Naive thymus-derived CD4-positive, alpha-beta T cell (primary cell): ENCODE results near the gene FLRT2. TPM values are rescaled to one million over a fixed set of nuclear protein-coding genes. Genes with fewer than 3 reads are reported as not detected.

ENCODE experiments used
- ATAC-seq: fragments of 150-1000 bp; cut with Tn5 transposase; 2 replicates; pipeline ENCODE4 v1.10.0; 2021; ENCODE audit warnings: mild to moderate bottlenecking, moderate library complexity
- CTCF ChIA-PET: fragments of 350-600 bp; sonication (Branson Sonifier 250); formaldehyde crosslinking; loops from one replicate; lab custom pipeline; 2021; ENCODE audit warnings: antibody characterized with exemption; lab: Charles Lee
- POLR2A ChIA-PET: fragments of 350-600 bp; sonication (Branson Sonifier 250); formaldehyde crosslinking; loops from one replicate; lab custom pipeline; 2021; ENCODE audit warnings: antibody characterized with exemption, inconsistent platforms; lab: Charles Lee
- DNase-seq, 9 donors: peaks; one replicate each; pipeline versions ENCODE4 v3.0.0 to v3.0.0-alpha.2; 2020 to 2022; ENCODE audit warnings: mixed read lengths in 1 of 9
- H3K27ac ChIP-seq: one replicate; pipeline ENCODE4 v1.7.0; 2013; ENCODE audit warnings: mild to moderate bottlenecking, low read depth, low read length, moderate library complexity
- H3K27me3 ChIP-seq, 2 donors: one replicate each; pipeline ENCODE4 v1.7.0; 2013; ENCODE audit warnings: low read length in 2 of 2, mild to moderate bottlenecking in 2 of 2, moderate library complexity in 2 of 2; ENCODE audit not compliant: control insufficient read depth in 2 of 2, insufficient read depth in 2 of 2
- H3K36me3 ChIP-seq, 3 experiments: 1 replicate in 2 of 3; 2 replicates in 1 of 3; pipeline ENCODE4 v1.7.0; 2013; ENCODE audit warnings: low read length in 3 of 3, mild to moderate bottlenecking in 3 of 3, moderate library complexity in 1 of 3; ENCODE audit not compliant: insufficient read depth in 3 of 3, control insufficient read depth in 2 of 3
- H3K4me1 ChIP-seq, 2 donors: one replicate each; pipeline ENCODE4 v1.7.0; 2013; ENCODE audit warnings: low read length in 2 of 2, mild to moderate bottlenecking in 2 of 2, moderate library complexity in 1 of 2; ENCODE audit not compliant: control insufficient read depth in 2 of 2, insufficient read depth in 2 of 2
- H3K4me3 ChIP-seq: 2 replicates; pipeline ENCODE4 v1.7.0; 2013; ENCODE audit warnings: mild to moderate bottlenecking, low read length
- H3K9me3 ChIP-seq, 3 experiments: 1 replicate in 2 of 3; 2 replicates in 1 of 3; pipeline ENCODE4 v1.7.0; 2013; ENCODE audit warnings: low read length in 3 of 3; ENCODE audit not compliant: control insufficient read depth in 2 of 3
- H3K27ac Mint-ChIP-seq, 9 donors: one replicate each; pipeline ENCODE4 v1.8.0; 2020 to 2022; ENCODE audit warnings: mixed read lengths in 9 of 9, mild to moderate bottlenecking in 8 of 9, moderate library complexity in 5 of 9, inconsistent platforms in 2 of 9
- H3K27me3 Mint-ChIP-seq, 5 donors: one replicate each; pipeline ENCODE4 v1.8.0; 2021 to 2022; ENCODE audit warnings: mixed read lengths in 5 of 5, mild to moderate bottlenecking in 1 of 5
- H3K36me3 Mint-ChIP-seq, 5 donors: one replicate each; pipeline ENCODE4 v1.8.0; 2020 to 2022; ENCODE audit warnings: mixed read lengths in 5 of 5, mild to moderate bottlenecking in 3 of 5, inconsistent platforms in 1 of 5
- H3K4me1 Mint-ChIP-seq, 7 donors: one replicate each; pipeline ENCODE4 v1.8.0; 2020 to 2022; ENCODE audit warnings: mixed read lengths in 7 of 7, mild to moderate bottlenecking in 3 of 7, inconsistent platforms in 1 of 7
- H3K4me3 Mint-ChIP-seq, 10 donors: one replicate each; pipeline ENCODE4 v1.8.0; 2020 to 2022; ENCODE audit warnings: mild to moderate bottlenecking in 10 of 10, mixed read lengths in 10 of 10, moderate library complexity in 6 of 10, inconsistent platforms in 2 of 10
- H3K9me3 Mint-ChIP-seq, 11 donors: one replicate each; pipeline ENCODE4 v1.8.0; 2020 to 2022; ENCODE audit warnings: mixed read lengths in 11 of 11, mild to moderate bottlenecking in 4 of 11, inconsistent platforms in 1 of 11, moderate library complexity in 1 of 11
- intact Hi-C, 2 donors: fragments of 100-400 bp; cut with micrococcal nuclease; formaldehyde crosslinking; loops; one replicate each; pipeline ENCODE4 v1.15.1; 2023
- polyA plus RNA-seq, 2 donors: library from polyadenylated mRNA; unstranded; fragments of 300-500 nt; fragmentation: Illumina TruSeq; gene quantifications; one replicate each; pipeline ENCODE4 v1.2.3, GENCODE V29; 2021
- total RNA-seq, 6 experiments: library from RNA in 5 of 6; stranded (reverse) in 5 of 6; gene quantifications; 1 replicate in 5 of 6; 2 replicates in 1 of 6; pipeline ENCODE4 v1.2.3 and lab custom pipeline; 2021 to 2026

The FLRT2 gene
- total and polyA plus RNA-seq, 7 experiments from 2014 or later: not detected

DNA sequence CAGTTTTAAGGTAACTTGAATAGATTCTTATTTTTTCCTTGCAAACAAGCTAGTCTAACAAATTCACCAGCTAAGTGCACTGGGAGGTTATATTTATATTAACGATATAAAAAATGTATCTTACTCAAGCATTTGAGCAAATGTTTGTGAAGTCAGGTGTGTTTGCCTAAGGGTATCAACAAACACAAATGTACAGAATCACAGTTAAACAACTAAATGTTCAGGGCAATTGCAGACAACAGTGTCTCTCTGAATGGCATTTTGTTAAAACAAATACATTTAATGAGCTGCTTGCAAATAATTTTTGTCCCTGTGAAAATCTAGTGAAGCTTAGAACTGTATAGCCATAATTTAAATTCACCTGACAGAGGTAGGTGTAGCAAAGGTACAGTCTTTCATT, 28.2 kb upstream of the FLRT2 start:
- no peak overlapping the region for H3K4me3 Mint-ChIP-seq
- Histone ChIP-seq H3K4me1 (no peaks in the 10 kb centered on the region), H3K4me3 (no peak overlapping the region), H3K9me3 (no peaks in the 10 kb centered on the region), H3K36me3 (no peaks in the 10 kb centered on the region), H3K27ac (no peak overlapping the region), H3K27me3 (no peaks in the 10 kb centered on the region)
- ATAC-seq: no peak
- H3K4me1 Mint-ChIP-seq: no peaks in the 10 kb centered on the region
- ChIA-PET CTCF (interaction anchor here (0.8 kb wide), 1 partner anchor 29 kb away, joined by 3 read pairs; no protein-coding TSS in a partner anchor), POLR2A (no interaction called here)
- DNase-seq: no peak
- H3K36me3 Mint-ChIP-seq: no peaks in the 10 kb centered on the region
- no peak overlapping the region for H3K27ac Mint-ChIP-seq
- peaks cover 0 to 3% (median 0%) of the 10 kb centered on the region in 11 donors for H3K9me3 Mint-ChIP-seq
- H3K27me3 Mint-ChIP-seq: no peaks in the 10 kb centered on the region
- intact Hi-C loops: no loop called here

DNA sequence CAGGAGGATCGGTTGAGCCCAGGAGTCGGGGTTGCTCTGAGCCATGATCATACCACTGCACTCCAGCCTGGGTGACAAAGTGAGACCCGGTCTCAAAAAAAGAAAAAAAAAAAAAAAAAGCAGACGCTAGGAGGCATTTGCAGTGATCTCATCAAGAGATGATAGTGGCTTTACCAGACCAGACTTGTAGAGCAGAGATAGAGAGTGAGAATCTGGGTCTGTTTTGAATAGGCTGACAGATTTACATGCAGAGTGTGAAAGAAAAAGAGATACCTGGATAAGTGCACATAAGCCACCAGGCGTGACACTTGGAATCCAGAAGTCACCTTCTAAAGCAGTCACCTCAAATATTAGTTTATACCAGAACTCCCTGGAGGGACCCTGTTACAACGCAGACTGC, 21.1 kb upstream of the FLRT2 start:
- Mint-ChIP-seq H3K36me3 (peaks cover 0 to 3% (median 0%) of the 10 kb centered on the region in 5 donors), H3K4me3 (no peak overlapping the region), H3K27ac (no peak overlapping the region), H3K9me3 (peaks cover 0 to 13% (median 0%) of the 10 kb centered on the region in 11 donors), H3K27me3 (no peaks in the 10 kb centered on the region), H3K4me1 (no peaks in the 10 kb centered on the region)
- Histone ChIP-seq H3K4me3 (no peak overlapping the region), H3K36me3 (no peaks in the 10 kb centered on the region), H3K4me1 (no peaks in the 10 kb centered on the region), H3K27ac (no peak overlapping the region), H3K9me3 (no peaks in the 10 kb centered on the region), H3K27me3 (no peaks in the 10 kb centered on the region)
- CTCF ChIA-PET: no interaction called here
- DNase-seq: no peak
- POLR2A ChIA-PET: no interaction called here
- intact Hi-C loops: no loop called here
- no peak for ATAC-seq

GRCh38 chr14:85512451-85512850, 17.5 kb upstream of the FLRT2 start:
- POLR2A ChIA-PET: no interaction called here
- H3K9me3 Mint-ChIP-seq: peaks cover 0 to 16% (median 0%) of the 10 kb centered on the region in 11 donors

GRCh38 chr14:85514487-85514886, 15.5 kb upstream of the FLRT2 start:
- Mint-ChIP-seq H3K9me3 (peaks cover 0 to 13% (median 0%) of the 10 kb centered on the region in 11 donors), H3K4me1 (no peaks in the 10 kb centered on the region), H3K36me3 (peaks cover 0 to 3% (median 0%) of the 10 kb centered on the region in 5 donors), H3K27ac (no peak overlapping the region), H3K27me3 (no peaks in the 10 kb centered on the region), H3K4me3 (no peak overlapping the region)
- ChIA-PET CTCF (no interaction called here), POLR2A (interaction anchor here (0.5 kb wide), 1 partner anchor 292 kb away, joined by 3 read pairs; no protein-coding TSS in a partner anchor)
- intact Hi-C loops: no loop called here
- Histone ChIP-seq H3K27ac (no peak overlapping the region), H3K9me3 (no peaks in the 10 kb centered on the region), H3K36me3 (no peaks in the 10 kb centered on the region), H3K27me3 (no peaks in the 10 kb centered on the region), H3K4me1 (no peaks in the 10 kb centered on the region), H3K4me3 (no peak overlapping the region)
- ATAC-seq (no peak), DNase-seq (no peak)

More at GRCh38 chr14:85512451-85512850, 17.5 kb upstream of the FLRT2 start:
- Mint-ChIP-seq H3K4me3 (no peak overlapping the region), H3K36me3 (peaks cover 0 to 3% (median 0%) of the 10 kb centered on the region in 5 donors), H3K27me3 (no peaks in the 10 kb centered on the region), H3K4me1 (no peaks in the 10 kb centered on the region), H3K27ac (no peak overlapping the region)
- ATAC-seq (no peak), DNase-seq (no peak)
- no peaks in the 10 kb centered on the region for H3K36me3 ChIP-seq
- H3K9me3 ChIP-seq: no peaks in the 10 kb centered on the region
- CTCF ChIA-PET: no interaction called here
- no peak overlapping the region for H3K4me3 ChIP-seq
- no peaks in the 10 kb centered on the region for H3K4me1 ChIP-seq
- no peak overlapping the region for H3K27ac ChIP-seq
- no peaks in the 10 kb centered on the region for H3K27me3 ChIP-seq
- intact Hi-C loops: no loop called here

GRCh38 chr14:85516239-85517113, 13.5 kb upstream of the FLRT2 start:
- Mint-ChIP-seq H3K4me3 (no peak overlapping the region), H3K36me3 (peaks cover 0 to 3% (median 0%) of the 10 kb centered on the region in 5 donors), H3K27me3 (no peaks in the 10 kb centered on the region), H3K9me3 (peaks cover 0 to 15% (median 0%) of the 10 kb centered on the region in 11 donors), H3K27ac (no peak overlapping the region), H3K4me1 (no peaks in the 10 kb centered on the region)
- Histone ChIP-seq H3K4me1 (no peaks in the 10 kb centered on the region), H3K27me3 (no peaks in the 10 kb centered on the region), H3K36me3 (no peaks in the 10 kb centered on the region), H3K9me3 (no peaks in the 10 kb centered on the region), H3K27ac (no peak overlapping the region), H3K4me3 (no peak overlapping the region)
- intact Hi-C loops: no loop called here
- ChIA-PET CTCF (no interaction called here), POLR2A (no interaction called here)
- no peak for DNase-seq
- no peak for ATAC-seq

- peaks cover 0 to 12% (median 0%) of the 10 kb centered on the region in 11 donors for H3K9me3 Mint-ChIP-seq
- H3K27me3 Mint-ChIP-seq: no peaks in the 10 kb centered on the region
- H3K27ac Mint-ChIP-seq: no peak overlapping the region
- Histone ChIP-seq H3K4me1 (no peaks in the 10 kb centered on the region), H3K27ac (no peak overlapping the region), H3K9me3 (no peaks in the 10 kb centered on the region), H3K27me3 (no peaks in the 10 kb centered on the region), H3K4me3 (no peak overlapping the region), H3K36me3 (no peaks in the 10 kb centered on the region)
- POLR2A ChIA-PET: no interaction called here
- DNase-seq: no peak
- CTCF ChIA-PET: no interaction called here
- no peak overlapping the region for H3K4me3 Mint-ChIP-seq
- no peaks in the 10 kb centered on the region for H3K4me1 Mint-ChIP-seq
- no peak for ATAC-seq
- peaks cover 0 to 3% (median 0%) of the 10 kb centered on the region in 5 donors for H3K36me3 Mint-ChIP-seq
- intact Hi-C loops: no loop called here
Observed at GRCh38 chr14:85517114-85517688, 12.7 kb upstream of the FLRT2 start.
